HG03196 (cell line): ENCODE measurements around the gene BBIP1.

Source experiments
- ATAC-seq: cut with Tn5 transposase; IDR thresholded peaks from one replicate; pipeline ENCODE4 v1.9.1; 2021; ENCODE audit not compliant: unreplicated experiment

BBIP1 gene, protein sequence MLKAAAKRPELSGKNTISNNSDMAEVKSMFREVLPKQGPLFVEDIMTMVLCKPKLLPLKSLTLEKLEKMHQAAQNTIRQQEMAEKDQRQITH

DNA sequence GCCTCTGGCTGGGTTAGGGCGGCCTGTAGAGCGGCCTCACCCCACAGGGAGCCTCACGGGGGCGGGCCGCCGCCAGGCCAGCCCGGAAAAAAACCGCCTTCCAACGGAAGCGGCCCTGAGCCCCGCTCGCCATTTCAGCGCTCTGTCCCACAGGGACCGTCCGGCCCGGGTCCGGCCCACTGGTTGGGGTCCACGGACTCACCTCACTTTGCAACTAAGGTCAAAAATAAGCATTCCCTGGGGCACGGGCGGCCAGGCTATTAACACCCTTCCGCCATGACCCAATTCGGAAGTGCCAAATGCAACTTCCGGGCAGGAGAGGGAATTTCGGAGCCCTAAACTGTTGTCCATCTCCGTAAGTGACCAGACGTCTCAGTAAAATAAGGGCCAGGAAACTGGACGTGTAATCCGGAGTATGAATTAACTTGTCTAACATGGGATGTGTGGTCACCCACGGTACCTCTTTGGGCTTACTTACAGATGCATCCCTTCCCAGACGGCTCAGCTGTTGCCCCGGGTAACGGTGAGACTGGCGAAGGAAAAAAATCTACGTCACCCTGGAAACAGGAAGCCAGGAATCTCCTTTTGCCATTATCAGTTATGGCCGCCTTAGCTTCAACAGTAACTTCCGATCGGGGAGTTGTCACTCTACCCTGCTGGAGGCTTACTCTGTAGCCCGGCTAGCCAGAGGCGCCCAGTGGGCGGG, at the start of gene BBIP1:
Gene BBIP1 (minus strand): TSS at position 538 of the 706 bp plus-strand sequence. CDS start 1,023 bp downstream, outside the sequence.
- ATAC-seq: peak; percentile 86

DNA sequence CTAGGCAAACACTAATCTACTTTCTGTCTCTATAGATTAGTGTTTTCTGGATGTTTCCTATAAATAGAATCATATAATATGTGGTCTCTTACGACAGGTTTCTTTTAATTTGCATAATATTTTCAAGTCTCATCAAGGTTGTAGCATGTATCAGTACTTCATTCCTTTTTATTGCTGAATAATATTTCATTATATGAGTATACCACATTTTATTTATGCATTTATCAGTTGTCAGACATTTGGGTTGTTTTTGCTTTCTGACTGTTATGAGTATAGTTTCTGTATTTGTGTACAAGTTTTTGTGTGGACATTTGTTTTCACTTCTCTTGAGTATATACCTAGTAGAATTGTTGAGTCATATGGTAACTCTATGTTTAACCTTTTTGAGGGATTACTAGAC, 48.7 kb upstream of the BBIP1 start:
- no peak for ATAC-seq

DNA sequence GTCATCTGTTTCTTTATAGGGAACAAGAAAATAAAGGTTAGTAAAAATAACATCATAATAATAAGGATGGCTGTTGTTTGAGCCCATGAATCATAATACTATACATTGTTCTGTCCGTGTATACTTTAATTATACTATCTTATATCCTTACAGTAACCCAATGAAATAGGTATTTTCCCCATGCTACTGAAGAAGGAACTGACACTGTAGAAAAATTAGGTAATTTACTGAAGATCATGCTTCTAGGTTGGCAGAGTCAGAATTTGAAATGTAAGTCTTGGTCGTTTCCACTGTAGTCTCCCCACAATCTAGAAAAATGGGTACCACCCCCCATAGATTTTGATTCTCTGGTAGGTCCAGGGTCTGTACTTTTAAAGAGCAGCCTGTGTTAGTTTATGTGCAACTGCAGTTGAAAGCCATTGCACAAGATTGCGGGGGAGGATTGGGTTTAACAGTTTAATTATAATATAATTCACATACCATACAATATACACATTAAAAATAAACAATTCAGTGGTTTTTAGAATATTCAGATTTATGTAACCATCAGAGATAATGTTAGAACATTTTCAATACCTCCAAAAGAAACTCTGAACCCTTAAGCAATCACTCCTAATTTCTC, 48.1 kb upstream of the BBIP1 start:
- no peak for ATAC-seq

DNA sequence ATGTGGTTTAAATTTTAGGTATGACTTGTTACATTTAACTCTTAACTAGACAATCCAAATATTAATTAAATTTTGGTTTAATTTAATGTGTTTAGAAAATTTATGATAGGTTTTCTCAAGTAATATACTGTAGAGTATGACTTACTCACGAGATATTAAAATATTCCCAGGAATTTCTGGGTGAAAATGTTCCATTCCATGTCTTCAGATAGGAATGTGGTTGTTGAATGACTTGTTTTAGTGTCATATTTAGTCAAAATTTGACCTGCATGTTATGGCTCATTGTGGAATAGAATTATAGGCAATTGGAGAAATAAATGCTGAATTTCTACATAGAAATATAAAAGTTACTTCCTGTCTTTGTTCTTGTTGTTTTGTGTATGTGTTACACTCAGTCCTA, 47.2 kb upstream of the BBIP1 start:
- no peak for ATAC-seq

DNA sequence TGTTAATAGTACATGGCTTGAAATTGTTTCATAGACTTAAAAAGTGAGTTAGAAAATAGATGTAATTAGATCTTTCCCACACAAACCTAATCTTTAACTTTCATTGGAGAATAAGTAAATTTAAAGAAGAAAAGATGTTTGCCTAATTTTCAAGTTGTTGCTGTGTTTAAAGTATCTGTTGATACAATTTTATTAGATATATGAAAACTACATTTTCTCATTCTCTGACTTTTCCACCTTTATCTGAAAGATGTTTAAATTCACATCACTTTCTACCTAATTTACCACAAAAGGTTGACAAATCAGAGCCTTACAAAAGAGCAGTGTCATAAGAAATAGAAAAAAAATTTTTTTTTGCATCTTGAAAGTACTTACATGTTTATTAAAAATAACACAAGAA, 46.2 kb upstream of the BBIP1 start:
- no peak for ATAC-seq

DNA sequence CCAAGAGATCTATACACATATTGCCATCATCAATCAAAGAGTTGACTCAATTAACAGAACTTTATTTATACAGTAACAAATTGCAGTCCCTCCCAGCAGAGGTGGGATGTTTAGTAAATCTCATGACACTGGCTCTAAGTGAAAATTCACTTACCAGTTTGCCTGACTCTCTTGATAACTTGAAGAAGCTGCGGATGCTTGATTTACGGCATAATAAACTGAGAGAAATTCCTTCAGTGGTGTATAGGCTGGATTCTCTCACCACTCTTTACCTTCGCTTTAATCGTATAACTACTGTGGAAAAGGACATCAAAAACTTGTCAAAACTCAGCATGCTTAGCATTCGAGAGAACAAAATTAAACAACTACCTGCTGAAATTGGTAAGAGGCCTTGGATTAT, 45.7 kb upstream of the BBIP1 start:
- ATAC-seq: no peak

DNA sequence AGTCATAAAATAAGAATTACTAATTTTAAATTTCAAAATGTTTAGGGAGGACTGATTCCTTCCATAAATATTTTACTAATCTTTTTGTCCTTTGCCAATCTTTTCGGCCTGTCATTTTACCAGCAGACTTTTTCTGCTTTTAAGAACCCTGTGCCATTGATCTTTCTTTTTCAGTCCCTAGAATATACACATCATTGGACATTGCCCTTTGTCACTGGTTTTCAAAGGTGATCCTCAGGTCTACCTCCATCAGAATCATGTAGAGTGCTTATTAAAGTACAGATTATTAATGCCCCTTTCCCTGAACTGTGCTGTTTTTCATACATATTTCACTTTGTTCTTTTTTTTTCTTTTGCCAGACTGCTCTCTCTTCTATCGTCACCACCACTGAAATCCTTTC, 44.2 kb upstream of the BBIP1 start:
- ATAC-seq: no peak

DNA sequence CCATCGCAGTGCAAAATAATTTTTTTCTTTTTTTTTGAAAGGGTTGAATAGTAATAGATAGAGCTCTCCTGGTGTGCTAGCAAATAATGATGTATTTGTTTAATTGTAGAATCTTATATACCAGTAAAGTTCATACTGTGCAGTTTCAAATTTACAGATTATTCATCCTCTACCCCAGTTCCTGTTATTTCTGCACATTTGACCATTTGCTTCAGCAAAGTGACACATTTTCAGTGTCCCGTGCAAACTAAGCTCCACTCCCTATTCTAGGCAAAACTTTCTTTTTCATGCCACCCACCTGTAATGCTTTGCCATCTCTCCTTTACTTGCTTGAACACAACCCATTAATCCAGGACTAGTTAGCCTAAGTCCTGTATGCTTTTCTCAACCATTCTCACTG, 43.5 kb upstream of the BBIP1 start:
- ATAC-seq: no peak

DNA sequence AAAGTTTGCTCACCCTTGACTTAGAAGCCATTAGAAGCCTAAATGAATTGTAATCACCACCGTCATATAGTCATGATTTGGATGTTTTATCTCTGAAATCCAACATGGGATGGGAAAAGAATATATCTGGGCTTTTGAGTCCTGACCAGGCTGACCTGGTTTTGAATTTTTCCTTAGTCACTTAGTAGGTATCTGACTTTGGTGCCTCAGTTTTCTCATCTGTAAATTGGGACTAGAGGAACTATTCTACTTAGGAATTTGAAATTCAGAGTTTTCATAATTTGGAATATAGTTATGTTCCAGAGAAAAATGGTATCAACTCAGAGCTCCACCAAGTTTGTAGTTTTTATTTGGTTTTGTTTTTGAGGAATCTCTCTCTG, 41.3 kb upstream of the BBIP1 start:
- ATAC-seq: no peak

DNA sequence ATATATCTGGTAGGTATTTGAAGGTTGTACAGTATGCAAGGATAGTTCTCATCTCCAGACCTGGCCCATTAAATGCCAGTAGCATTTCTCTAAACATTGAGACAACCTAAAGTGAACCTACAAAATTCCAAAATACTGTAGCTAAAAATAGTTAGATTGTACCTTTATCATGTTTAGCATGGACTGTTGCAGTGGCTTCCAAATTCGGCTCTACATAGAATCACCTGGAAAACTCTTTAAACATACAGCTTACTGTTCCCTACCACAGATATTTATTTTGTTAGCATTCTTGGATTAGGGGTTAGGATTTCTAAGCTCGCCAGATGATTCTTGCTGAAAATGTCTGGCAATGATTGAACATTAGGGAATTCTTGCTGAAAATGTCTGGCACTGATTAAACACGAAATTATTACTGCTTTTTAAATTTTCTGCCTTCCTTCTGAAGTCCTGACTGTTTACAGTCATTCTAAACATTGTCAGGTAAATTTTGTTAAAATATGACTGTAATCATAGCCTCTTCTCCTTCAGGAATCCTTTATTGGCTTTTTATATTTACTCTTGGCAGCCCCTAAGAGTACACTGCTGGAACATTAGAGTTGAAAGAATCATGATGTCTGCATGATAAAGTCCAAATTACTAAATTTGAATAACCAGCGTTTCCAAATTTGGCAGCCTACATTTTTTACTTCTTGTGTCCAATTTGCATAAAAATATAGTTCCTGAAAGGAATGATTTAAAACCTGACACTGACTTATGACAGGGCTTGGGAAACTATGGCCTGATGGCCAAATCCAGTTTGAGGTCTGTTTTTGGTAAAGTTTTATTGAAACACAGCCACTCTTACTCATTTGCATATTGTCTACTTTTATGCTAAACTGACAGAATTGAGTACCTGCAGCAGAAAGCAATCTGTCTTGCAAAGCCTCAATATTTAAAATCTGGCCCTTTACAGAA, 40.7 kb upstream of the BBIP1 start:
- no peak for ATAC-seq

DNA sequence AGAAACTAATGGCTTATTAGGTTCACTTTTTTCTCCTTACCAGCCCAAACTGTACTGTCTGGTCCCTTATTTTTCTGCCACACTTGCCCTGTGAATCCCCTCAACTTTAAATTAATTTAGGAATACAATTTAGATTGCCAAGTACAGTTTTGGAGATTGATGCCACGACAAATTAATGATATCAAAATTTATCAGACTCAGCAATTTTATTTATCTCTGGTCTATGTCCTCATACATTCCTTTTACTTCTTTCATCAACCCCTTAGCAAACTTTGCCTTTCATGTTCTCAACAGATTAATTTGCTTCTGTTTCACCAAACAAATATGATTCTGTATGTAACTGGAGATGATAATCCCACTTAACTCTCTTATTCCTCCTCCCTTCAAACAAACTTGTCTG, 38.6 kb upstream of the BBIP1 start:
- ATAC-seq: no peak

DNA sequence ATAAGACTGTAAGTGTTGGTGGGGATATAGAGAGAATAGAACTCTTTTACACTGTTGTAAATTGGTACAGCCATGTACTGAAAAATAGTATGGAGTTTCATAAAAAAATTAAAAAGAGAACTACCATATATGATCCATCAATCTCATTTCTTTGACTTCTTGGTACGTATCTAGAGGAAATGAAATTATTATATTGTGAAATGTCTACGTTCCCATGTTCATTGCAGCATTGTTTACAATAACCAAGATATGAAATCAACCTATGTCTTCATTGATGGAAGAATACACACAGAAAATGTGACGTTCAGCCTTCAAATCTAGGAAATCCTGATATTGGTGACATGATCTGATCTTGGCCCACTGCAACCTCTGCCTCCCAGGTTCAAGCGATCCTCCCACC, 32.4 kb upstream of the BBIP1 start:
- no peak for ATAC-seq

DNA sequence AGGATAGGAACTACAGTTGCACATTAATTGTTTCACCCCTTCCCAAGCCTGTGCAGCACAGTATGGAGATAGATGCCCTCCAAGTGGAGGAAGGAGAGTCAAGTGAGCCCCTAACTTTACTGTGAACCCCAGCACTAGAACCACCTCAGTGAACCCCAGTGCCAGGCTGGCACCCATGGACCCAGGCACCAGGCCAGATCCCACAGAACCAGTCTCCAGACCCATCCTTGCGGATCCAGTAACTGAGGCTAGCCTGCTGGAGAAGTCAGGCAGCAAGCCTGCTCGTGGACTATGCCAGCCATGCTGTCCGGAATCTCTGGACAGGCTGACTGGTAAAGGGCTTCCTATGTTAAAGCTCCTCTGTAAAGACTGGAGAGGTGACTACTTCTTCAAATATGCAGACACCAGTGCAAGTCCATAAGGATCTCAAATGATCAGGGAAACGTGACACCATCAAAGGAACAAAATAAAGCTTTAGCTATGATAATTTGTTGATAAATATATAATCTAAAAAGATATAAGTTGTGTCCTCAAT, 28.1 kb upstream of the BBIP1 start:
- ATAC-seq: no peak

DNA sequence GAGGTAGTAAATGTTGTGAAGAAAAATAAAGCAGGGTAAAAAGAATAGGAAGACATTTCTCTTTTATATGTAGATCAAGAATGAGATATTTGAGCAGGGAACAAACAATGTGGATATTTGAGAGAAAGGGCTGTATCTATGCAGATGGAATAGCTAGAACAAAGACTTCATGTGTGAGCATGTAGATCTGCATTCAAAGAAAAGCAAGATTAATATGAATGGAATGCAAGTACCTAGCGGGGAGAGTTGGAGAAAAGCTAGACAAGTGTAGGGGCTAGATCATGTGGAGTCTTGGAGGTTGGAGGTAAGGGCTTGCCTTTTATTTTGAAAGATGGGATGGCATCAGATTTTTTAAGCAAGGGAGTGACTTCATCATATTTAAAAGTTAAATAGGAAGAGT, 27.5 kb upstream of the BBIP1 start:
- ATAC-seq: no peak

DNA sequence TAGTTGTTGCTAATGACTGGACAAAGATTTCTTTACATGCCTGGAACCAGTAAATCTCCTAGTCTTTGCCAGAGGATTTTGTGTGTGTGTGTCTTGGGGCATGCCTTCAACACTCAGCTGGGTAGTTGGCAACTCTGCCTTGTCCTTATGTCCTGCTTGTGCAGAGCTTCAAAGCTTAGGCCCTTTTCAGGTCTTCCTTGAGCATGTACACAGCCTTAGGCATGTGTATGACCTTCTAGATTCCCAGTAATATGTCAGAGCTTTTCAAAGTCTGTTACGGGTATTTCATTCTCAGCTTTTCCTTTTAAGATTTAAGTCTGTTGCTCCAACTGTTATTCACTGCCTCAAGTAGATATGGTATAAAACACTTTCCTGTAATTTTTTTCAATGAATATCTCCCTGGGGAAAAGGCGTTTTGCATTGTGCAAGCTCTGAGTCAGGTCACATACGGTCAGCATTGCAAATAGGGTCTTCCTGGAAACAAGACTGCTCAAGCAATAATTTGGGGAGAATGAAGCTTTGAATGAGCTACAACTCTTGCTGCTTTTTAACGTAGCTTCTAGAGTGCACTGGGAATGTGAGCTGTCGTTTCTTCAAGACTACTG, 25.9 kb upstream of the BBIP1 start:
- ATAC-seq: no peak

DNA sequence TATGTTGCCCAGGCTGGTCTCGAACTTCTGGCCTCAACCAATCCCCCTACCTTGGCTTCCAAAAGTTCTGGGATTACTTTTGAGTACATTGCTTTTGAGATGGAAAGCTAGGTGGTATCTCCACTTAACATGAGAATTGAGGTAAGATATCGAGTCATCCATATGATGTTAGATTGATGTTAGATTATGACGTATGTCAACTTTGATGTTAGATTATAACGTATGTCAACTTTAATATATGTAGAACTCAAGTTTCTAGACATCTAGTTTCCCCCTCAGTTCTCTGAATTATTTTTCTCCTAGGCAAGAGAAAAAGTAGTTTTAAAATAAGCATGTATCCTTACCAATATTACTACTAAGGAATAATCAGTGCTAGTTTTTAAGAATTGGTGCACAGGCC, 20.4 kb upstream of the BBIP1 start:
- no peak for ATAC-seq

DNA sequence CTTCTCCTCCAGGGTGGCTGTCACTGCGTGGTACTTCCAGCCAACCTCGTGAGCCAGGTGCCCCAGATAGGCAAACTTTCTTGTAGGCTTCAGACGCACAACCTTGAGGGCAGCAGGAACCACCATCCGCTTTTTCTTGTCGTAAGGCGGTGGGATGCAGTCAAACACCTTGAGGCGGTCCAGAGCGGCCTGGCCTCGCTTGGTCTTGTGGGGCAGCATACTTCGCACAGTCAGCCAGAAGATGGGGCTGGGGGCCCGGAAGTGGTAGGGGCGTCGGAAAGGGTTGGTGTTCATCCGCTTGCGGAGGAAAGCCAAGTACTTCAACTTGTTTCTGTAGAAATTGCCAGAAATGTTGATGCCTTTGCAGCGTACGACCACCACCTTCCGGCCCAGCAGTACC, 17.8 kb upstream of the BBIP1 start:
- ATAC-seq: no peak

DNA sequence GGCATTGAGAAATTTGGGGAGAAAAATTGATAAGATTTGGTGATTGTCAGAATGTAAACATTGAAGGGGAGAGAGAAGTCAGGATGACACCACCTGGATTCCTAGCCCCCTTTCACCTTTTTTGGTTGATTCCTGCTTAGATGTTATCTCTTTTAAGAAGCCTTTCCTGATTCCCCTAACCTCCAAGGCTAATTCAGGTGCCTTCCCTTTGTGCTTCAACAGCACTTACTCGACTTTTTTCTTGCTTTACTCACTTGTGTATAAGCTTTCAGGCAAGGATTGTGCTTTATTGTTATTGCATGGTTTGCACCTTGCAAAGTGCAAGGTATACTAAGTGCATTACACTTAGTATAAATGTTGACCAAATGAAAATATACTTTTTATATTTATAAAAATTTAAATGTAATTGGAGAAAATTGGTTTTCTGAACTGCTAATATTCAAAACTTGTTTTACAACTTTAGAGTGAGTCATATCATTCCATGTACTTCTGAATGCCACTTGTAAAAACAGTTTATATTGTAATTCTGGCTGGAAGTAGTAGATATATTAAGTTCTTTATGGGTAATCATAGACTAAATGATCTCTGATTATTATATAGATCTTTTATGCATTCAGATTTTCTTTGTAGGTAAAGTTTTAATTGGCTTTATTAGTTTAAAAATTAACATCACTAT, 13.7 kb upstream of the BBIP1 start:
- ATAC-seq: no peak

DNA sequence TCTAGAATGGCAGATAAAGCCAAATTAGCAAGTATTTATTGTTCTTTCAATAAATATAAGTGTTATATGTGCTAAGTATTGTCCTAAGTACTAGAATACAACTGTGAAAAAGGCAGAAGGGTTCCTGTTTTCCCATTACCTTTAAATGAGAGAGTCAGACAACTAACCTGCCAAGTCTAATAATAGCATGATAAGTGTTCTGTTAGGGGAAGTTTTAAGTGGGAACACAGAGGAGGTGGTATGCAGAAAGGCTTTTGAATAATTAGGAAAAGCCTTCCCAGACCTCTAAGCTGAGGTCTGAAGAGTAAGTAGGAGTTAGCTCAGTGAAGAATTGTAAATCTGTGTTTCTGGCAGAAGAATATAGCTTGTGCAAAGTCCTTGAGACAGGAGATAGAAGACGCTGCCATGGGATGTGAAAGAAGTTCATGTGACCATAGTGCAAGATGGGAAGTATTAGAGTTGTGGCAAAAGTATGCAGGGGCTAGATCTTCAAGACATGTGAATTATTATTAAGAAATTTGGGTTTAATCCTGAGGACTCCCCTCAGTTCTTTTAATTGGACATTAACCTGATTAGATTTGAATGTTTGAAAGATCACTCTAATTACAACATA, 12.9 kb upstream of the BBIP1 start:
- ATAC-seq: no peak

DNA sequence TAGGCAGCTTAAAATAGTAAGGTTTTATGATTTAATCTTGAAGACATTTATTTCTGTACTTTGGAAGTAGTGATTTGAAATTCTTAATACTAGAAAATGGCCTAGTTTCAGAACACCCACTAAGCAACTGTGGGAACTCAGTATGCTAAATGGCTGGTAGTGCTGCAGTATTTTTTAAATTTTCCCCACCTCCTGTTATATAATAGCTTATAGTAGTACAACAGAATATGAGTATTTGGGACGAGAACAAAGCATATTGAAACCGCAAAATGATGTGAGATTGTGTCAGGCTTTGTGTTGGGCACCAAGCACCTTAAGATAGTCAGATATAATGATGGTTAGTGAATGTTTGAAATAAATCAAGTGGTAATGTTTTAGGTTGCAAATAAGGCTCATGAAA, 8.5 kb upstream of the BBIP1 start:
- no peak for ATAC-seq
